ENCODE data around the gene DLK2.

The DLK2 gene

GRCh38 chr6:43477235-43478007, 22.1 kb upstream of the DLK2 start, which contains the start of gene TJAP1:
Gene TJAP1, plus strand, starts transcription at chr6:43477570. Its CDS starts 21,432 bp downstream, at chr6:43499002.
- TF ChIP-seq CTCF (IDR thresholded peaks at IDR 0.05) = no peak

- no peak for TF ChIP-seq CTCF (IDR thresholded peaks at IDR 0.05)
Observed at GRCh38 chr6:43476746-43477145, 21.4 kb upstream of the DLK2 start.

GRCh38 chr6:43475516-43475915, 20.2 kb upstream of the DLK2 start:
- no peak for TF ChIP-seq CTCF (IDR thresholded peaks at IDR 0.05)

DNA sequence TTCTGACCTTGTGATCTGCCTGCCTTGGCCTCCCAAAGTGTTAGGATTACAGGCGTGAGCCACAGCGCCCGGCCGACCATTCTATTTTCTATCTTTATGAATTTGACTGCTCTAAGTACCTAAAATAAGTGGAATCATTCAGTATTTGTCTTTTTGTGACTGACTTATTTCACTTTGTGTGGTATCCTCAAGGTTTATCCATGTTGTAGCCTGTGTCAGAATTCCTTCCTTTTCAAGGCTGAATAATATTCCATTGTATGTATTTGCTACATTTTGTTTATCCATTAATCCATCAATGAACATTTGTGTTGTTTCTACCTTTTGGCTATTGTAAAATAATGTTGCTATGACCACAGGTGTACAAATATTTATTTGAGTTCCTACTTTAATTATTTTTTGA, 17.2 kb upstream of the DLK2 start:
- no peak for TF ChIP-seq CTCF (IDR thresholded peaks at IDR 0.05)

DNA sequence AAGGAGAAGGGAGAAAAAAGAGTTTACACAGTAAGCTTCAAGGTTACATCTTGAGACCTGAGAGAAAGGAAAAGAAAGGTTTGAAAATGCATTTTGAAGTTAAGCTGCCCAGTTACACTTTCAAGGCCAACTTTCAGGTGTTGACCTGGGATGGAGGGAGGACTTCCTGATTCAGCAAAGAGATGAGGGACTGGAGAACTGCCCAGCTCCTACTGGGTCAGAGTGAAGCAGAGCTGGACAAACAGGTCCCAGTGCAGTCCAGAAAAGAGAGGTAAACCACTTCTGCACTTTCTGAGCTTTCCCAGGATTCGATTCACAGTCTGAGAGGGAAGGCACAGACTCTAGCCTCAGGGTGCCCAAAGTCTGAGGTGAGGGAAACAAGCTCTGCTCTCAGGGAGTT, 16.1 kb upstream of the DLK2 start:
- TF ChIP-seq CTCF (IDR thresholded peaks at IDR 0.05) = no peak

- TF ChIP-seq CTCF (IDR thresholded peaks at IDR 0.05) = no peak
Observed at GRCh38 chr6:43469947-43470346, 14.6 kb upstream of the DLK2 start.

DNA sequence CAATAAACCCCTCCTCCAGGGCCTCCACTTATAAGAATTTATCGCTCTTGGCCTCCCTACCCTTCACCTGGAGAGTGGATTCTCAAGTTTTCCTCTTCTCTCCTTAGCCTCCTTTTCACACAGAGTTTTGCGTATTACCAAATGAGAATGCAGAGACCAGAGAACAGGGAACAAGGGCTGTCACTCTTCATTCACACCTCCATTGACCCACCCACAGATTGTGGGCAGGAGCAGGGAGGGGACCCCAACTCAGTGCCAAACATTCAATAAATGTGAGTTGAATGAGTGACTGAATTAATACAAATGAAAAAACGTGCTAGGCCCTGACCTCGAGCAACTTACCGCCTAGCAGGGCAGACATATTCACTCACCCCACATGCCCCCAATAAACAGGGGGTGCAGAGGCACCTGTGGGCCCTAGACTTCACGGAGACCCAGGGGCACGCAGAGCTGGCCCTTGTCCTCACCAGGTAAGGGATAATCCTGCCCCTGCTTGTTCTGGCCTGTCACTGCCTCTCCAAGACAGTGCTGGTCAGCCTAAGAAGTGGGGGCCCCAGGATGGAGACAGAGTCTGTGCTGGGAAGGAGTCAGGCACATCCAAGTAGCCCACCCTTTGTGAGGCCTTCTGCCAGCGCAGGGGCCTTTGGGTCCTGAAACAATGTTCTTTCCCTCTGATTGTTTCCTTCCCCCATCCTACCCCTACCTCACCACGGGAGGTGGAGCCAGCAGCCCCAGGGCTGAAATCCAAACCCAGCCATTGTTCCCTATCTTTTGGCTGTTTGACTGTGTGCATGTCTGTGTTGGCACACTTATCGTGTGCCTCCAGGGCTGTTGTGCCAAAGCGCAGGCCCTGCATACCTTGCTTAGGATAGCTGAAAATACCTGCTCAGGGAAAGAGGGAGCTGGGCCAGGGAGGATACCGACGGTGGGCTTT, 13.7 kb upstream of the DLK2 start:
- no peak for TF ChIP-seq CTCF (IDR thresholded peaks at IDR 0.05)
